Measurements from ENCODE around the gene FNBP1.
"Not testable (repeated sequence)": the region's sequence is repeated elsewhere in the genome, so short reads cannot be mapped to it uniquely, and the experiment has no call there.

Gene FNBP1

GRCh38 chr9:129987047-129987446 is 55.9 kb downstream of the FNBP1 start:
- no peak overlapping the region for H3K4me3 ChIP-seq (ENCODE audit: low read depth in 1 of 5, low read length in 5 of 5)
- no peak overlapping the region for H3K9ac ChIP-seq (ENCODE audit: low read length in 5 of 5)
- H3K27me3 ChIP-seq (ENCODE audit: control insufficient read depth in 5 of 5, insufficient read depth in 4 of 5, low read length in 5 of 5), result no peaks in the 10 kb centered on the region
- H3K27ac ChIP-seq (ENCODE audit: low read depth, low read length), result no peak overlapping the region
- no peaks in the 10 kb centered on the region for H3K9me3 ChIP-seq (ENCODE audit: control insufficient read depth in 5 of 5, low read length in 5 of 5)
- H3K4me1 ChIP-seq (ENCODE audit: control insufficient read depth in 5 of 5, insufficient read depth in 5 of 5, low read length in 5 of 5), result peaks cover 0 to 5% (median 1%) of the 10 kb centered on the region in 5 donors
- H3K36me3 ChIP-seq (ENCODE audit: control insufficient read depth in 5 of 5, insufficient read depth in 5 of 5, low read length in 5 of 5), result no peaks in the 10 kb centered on the region

- not testable (repeated sequence) for H3K27ac ChIP-seq (ENCODE audit: low read depth, low read length); H3K4me1 ChIP-seq (ENCODE audit: control insufficient read depth in 5 of 5, insufficient read depth in 5 of 5, low read length in 5 of 5)
These were observed 58.4 kb downstream of the FNBP1 start for GRCh38 chr9:129984589-129984988.

GRCh38 chr9:129983891-129984290 is 59.1 kb downstream of the FNBP1 start:
- Histone ChIP-seq H3K9ac (ENCODE audit: low read length in 5 of 5) (no peak overlapping the region), H3K4me1 (ENCODE audit: control insufficient read depth in 5 of 5, insufficient read depth in 5 of 5, low read length in 5 of 5) (peaks cover 0 to 5% (median 0%) of the 10 kb centered on the region in 5 donors), H3K27me3 (ENCODE audit: control insufficient read depth in 5 of 5, insufficient read depth in 4 of 5, low read length in 5 of 5) (no peaks in the 10 kb centered on the region), H3K9me3 (ENCODE audit: control insufficient read depth in 5 of 5, low read length in 5 of 5) (no peaks in the 10 kb centered on the region), H3K36me3 (ENCODE audit: control insufficient read depth in 5 of 5, insufficient read depth in 5 of 5, low read length in 5 of 5) (no peaks in the 10 kb centered on the region), H3K27ac (ENCODE audit: low read depth, low read length) (no peak overlapping the region), H3K4me3 (ENCODE audit: low read depth in 1 of 5, low read length in 5 of 5) (no peak overlapping the region)

More at GRCh38 chr9:129984589-129984988, 58.4 kb downstream of the FNBP1 start:
- not testable (repeated sequence) for H3K9ac ChIP-seq (ENCODE audit: low read length in 5 of 5); H3K27me3 ChIP-seq (ENCODE audit: control insufficient read depth in 5 of 5, insufficient read depth in 4 of 5, low read length in 5 of 5); H3K9me3 ChIP-seq (ENCODE audit: control insufficient read depth in 5 of 5, low read length in 5 of 5); H3K4me3 ChIP-seq (ENCODE audit: low read depth in 1 of 5, low read length in 5 of 5); H3K36me3 ChIP-seq (ENCODE audit: control insufficient read depth in 5 of 5, insufficient read depth in 5 of 5, low read length in 5 of 5)

GRCh38 chr9:129981180-129981907 is 61.6 kb downstream of the FNBP1 start:
- peaks cover 0 to 5% (median 0%) of the 10 kb centered on the region in 5 donors for H3K4me1 ChIP-seq (ENCODE audit: control insufficient read depth in 5 of 5, insufficient read depth in 5 of 5, low read length in 5 of 5)
- peaks cover 0 to 13% (median 10%) of the 10 kb centered on the region in 5 donors for H3K36me3 ChIP-seq (ENCODE audit: control insufficient read depth in 5 of 5, insufficient read depth in 5 of 5, low read length in 5 of 5)
- H3K4me3 ChIP-seq (ENCODE audit: low read depth in 1 of 5, low read length in 5 of 5), result no peak overlapping the region
- H3K9ac ChIP-seq (ENCODE audit: low read length in 5 of 5), result no peak overlapping the region
- H3K27ac ChIP-seq (ENCODE audit: low read depth, low read length), result no peak overlapping the region
- no peaks in the 10 kb centered on the region for H3K27me3 ChIP-seq (ENCODE audit: control insufficient read depth in 5 of 5, insufficient read depth in 4 of 5, low read length in 5 of 5)
- no peaks in the 10 kb centered on the region for H3K9me3 ChIP-seq (ENCODE audit: control insufficient read depth in 5 of 5, low read length in 5 of 5)

- H3K4me3 ChIP-seq (ENCODE audit: low read depth in 1 of 5, low read length in 5 of 5); H3K27me3 ChIP-seq (ENCODE audit: control insufficient read depth in 5 of 5, insufficient read depth in 4 of 5, low read length in 5 of 5); H3K27ac ChIP-seq (ENCODE audit: low read depth, low read length); H3K9me3 ChIP-seq (ENCODE audit: control insufficient read depth in 5 of 5, low read length in 5 of 5); H3K9ac ChIP-seq (ENCODE audit: low read length in 5 of 5); H3K4me1 ChIP-seq (ENCODE audit: control insufficient read depth in 5 of 5, insufficient read depth in 5 of 5, low read length in 5 of 5): not testable (repeated sequence)
- H3K36me3 ChIP-seq (ENCODE audit: control insufficient read depth in 5 of 5, insufficient read depth in 5 of 5, low read length in 5 of 5), result peaks cover 0 to 20% (median 10%) of the 10 kb centered on the region in 5 donors
These were observed 62.8 kb downstream of the FNBP1 start for GRCh38 chr9:129980224-129980623.

- Histone ChIP-seq H3K36me3 (ENCODE audit: control insufficient read depth in 5 of 5, insufficient read depth in 5 of 5, low read length in 5 of 5) (peaks cover 0 to 20% (median 10%) of the 10 kb centered on the region in 5 donors), H3K9me3 (ENCODE audit: control insufficient read depth in 5 of 5, low read length in 5 of 5) (no peaks in the 10 kb centered on the region), H3K9ac (ENCODE audit: low read length in 5 of 5) (no peak overlapping the region)
These were observed 63.8 kb downstream of the FNBP1 start for GRCh38 chr9:129979071-129979745.

GRCh38 chr9:129972816-129973215 is 70.2 kb downstream of the FNBP1 start:
- no peaks in the 10 kb centered on the region for H3K27me3 ChIP-seq (ENCODE audit: control insufficient read depth in 5 of 5, insufficient read depth in 4 of 5, low read length in 5 of 5)
- no peak overlapping the region for H3K4me3 ChIP-seq (ENCODE audit: low read depth in 1 of 5, low read length in 5 of 5)
- peaks cover 0 to 30% (median 5%) of the 10 kb centered on the region in 5 donors for H3K36me3 ChIP-seq (ENCODE audit: control insufficient read depth in 5 of 5, insufficient read depth in 5 of 5, low read length in 5 of 5)
- peaks cover 4 to 11% (median 7%) of the 10 kb centered on the region in 5 donors for H3K4me1 ChIP-seq (ENCODE audit: control insufficient read depth in 5 of 5, insufficient read depth in 5 of 5, low read length in 5 of 5)
- no peaks in the 10 kb centered on the region for H3K9me3 ChIP-seq (ENCODE audit: control insufficient read depth in 5 of 5, low read length in 5 of 5)
- no peak overlapping the region for H3K9ac ChIP-seq (ENCODE audit: low read length in 5 of 5)
- H3K27ac ChIP-seq (ENCODE audit: low read depth, low read length), result no peak overlapping the region

More at GRCh38 chr9:129979071-129979745, 63.8 kb downstream of the FNBP1 start:
- Histone ChIP-seq H3K27me3 (ENCODE audit: control insufficient read depth in 5 of 5, insufficient read depth in 4 of 5, low read length in 5 of 5) (no peaks in the 10 kb centered on the region), H3K4me1 (ENCODE audit: control insufficient read depth in 5 of 5, insufficient read depth in 5 of 5, low read length in 5 of 5) (peaks cover 0 to 4% (median 0%) of the 10 kb centered on the region in 5 donors), H3K4me3 (ENCODE audit: low read depth in 1 of 5, low read length in 5 of 5) (no peak overlapping the region), H3K27ac (ENCODE audit: low read depth, low read length) (no peak overlapping the region)

- no peaks in the 10 kb centered on the region for H3K9me3 ChIP-seq (ENCODE audit: control insufficient read depth in 5 of 5, low read length in 5 of 5)
- H3K27ac ChIP-seq (ENCODE audit: low read depth, low read length), result peak overlapping the region; percentile 16
- H3K4me1 ChIP-seq (ENCODE audit: control insufficient read depth in 5 of 5, insufficient read depth in 5 of 5, low read length in 5 of 5), result peaks cover 5 to 26% (median 16%) of the 10 kb centered on the region in 5 donors
- peaks cover 0 to 22% (median 3%) of the 10 kb centered on the region in 5 donors for H3K36me3 ChIP-seq (ENCODE audit: control insufficient read depth in 5 of 5, insufficient read depth in 5 of 5, low read length in 5 of 5)
- no peak overlapping the region for H3K4me3 ChIP-seq (ENCODE audit: low read depth in 1 of 5, low read length in 5 of 5)
- H3K27me3 ChIP-seq (ENCODE audit: control insufficient read depth in 5 of 5, insufficient read depth in 4 of 5, low read length in 5 of 5), result no peaks in the 10 kb centered on the region
- H3K9ac ChIP-seq (ENCODE audit: low read length in 5 of 5), result no peak overlapping the region
These were observed 74.1 kb downstream of the FNBP1 start for GRCh38 chr9:129968690-129969485.

- Histone ChIP-seq H3K4me3 (ENCODE audit: low read depth in 1 of 5, low read length in 5 of 5) (no peak overlapping the region), H3K36me3 (ENCODE audit: control insufficient read depth in 5 of 5, insufficient read depth in 5 of 5, low read length in 5 of 5) (peaks cover 0 to 9% (median 0%) of the 10 kb centered on the region in 5 donors), H3K9me3 (ENCODE audit: control insufficient read depth in 5 of 5, low read length in 5 of 5) (no peaks in the 10 kb centered on the region), H3K9ac (ENCODE audit: low read length in 5 of 5) (no peak overlapping the region), H3K27ac (ENCODE audit: low read depth, low read length) (no peak overlapping the region), H3K4me1 (ENCODE audit: control insufficient read depth in 5 of 5, insufficient read depth in 5 of 5, low read length in 5 of 5) (peaks cover 10 to 46% (median 34%) of the 10 kb centered on the region in 5 donors), H3K27me3 (ENCODE audit: control insufficient read depth in 5 of 5, insufficient read depth in 4 of 5, low read length in 5 of 5) (no peaks in the 10 kb centered on the region)
These were observed 77.9 kb downstream of the FNBP1 start for GRCh38 chr9:129964901-129965734.

Measured in subcutaneous abdominal adipose tissue (tissue), 5 donors.